ENCODE results near the gene SAV1. TPM values are rescaled to one million over a fixed set of nuclear protein-coding genes. Genes with fewer than 3 reads are reported as not detected.

The SAV1 gene
- total RNA-seq, 6 experiments from 2014 or later = 23.3 to 32.6 (median 30.5) TPM

DNA sequence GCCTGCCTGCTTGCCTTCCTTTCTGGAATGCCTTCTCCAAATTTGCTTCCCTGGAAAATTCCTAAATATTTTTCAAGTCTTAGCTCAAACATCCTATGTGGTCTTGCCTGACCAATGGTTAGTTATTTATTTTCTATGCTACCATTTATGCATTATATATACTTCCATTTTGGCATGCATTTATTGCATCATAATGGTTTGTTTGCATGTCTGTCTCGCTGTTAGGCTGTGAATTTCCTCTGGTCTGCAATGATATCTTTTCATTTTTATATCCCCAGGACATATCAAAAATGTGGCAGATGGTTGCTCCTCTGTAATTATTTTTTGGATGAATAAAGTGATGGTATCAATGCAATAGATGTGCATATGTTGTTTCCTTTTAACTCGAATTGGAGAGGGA is 77.6 kb downstream of the SAV1 start:
- H3K36me3 Mint-ChIP-seq (ENCODE audit: low read depth) = no peaks in the 10 kb centered on the region
- no peak for DNase-seq
- no peak overlapping the region for H3K27ac Mint-ChIP-seq
- H3K9me3 Mint-ChIP-seq = no peaks in the 10 kb centered on the region
- no peaks in the 10 kb centered on the region; the same call in 1 of the 2 replicates for H3K27me3 Mint-ChIP-seq (ENCODE audit: insufficient read depth)
- TF ChIP-seq, protein P1, sequence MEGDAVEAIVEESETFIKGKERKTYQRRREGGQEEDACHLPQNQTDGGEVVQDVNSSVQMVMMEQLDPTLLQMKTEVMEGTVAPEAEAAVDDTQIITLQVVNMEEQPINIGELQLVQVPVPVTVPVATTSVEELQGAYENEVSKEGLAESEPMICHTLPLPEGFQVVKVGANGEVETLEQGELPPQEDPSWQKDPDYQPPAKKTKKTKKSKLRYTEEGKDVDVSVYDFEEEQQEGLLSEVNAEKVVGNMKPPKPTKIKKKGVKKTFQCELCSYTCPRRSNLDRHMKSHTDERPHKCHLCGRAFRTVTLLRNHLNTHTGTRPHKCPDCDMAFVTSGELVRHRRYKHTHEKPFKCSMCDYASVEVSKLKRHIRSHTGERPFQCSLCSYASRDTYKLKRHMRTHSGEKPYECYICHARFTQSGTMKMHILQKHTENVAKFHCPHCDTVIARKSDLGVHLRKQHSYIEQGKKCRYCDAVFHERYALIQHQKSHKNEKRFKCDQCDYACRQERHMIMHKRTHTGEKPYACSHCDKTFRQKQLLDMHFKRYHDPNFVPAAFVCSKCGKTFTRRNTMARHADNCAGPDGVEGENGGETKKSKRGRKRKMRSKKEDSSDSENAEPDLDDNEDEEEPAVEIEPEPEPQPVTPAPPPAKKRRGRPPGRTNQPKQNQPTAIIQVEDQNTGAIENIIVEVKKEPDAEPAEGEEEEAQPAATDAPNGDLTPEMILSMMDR (IDR thresholded peaks at IDR 0.05) = no peak
- no peaks in the 10 kb centered on the region for H3K4me1 Mint-ChIP-seq (ENCODE audit: low read depth)
- no peak overlapping the region for H3K4me3 Mint-ChIP-seq

Other genes with a start within 250 kb of the SAV1 start
- 10 to 100 TPM; 61.4 to 74.5 (median 69.7) TPM for gene MAP4K5, start 135.7 kb downstream of the SAV1 start, total RNA-seq (2021; fragmentation: NEBNext Ultra II Directional; extraction: Animal tissue kit (Norgen Biotek cat#: 25700))
- under 1 TPM; 0.35 to 0.92 (median 0.48) TPM for gene ATL1, start 108.2 kb downstream of the SAV1 start, total RNA-seq (2021; fragmentation: NEBNext Ultra II Directional; extraction: Animal tissue kit (Norgen Biotek cat#: 25700))
- 10 to 100 TPM; 43.7 to 66.3 (median 57.4) TPM for gene NIN, start 162.9 kb upstream of the SAV1 start, total RNA-seq (2021; fragmentation: NEBNext Ultra II Directional; extraction: Animal tissue kit (Norgen Biotek cat#: 25700))
- gene ABHD12B, start 203.7 kb upstream of the SAV1 start, total RNA-seq (2021; fragmentation: NEBNext Ultra II Directional; extraction: Animal tissue kit (Norgen Biotek cat#: 25700)) = under 1 TPM in 1 of 6 experiments, not detected in 5; 0.34 TPM

Data from HFFc6 (cell line).